HepG2 (cell line): ENCODE measurements around the gene CSTPP1. TPM values are rescaled to one million over a fixed set of nuclear protein-coding genes. Genes with fewer than 3 reads are reported as not detected.
A peak's percentile ranks its signal among the peaks of the same experiment; 100 is the strongest.

Source experiments
- ATAC-seq: fragments of 200-7000 bp; cut with Tn5 transposase; 3 replicates; pipeline ENCODE4 v1.9.1; 2020; ENCODE audit warnings: mild to moderate bottlenecking, moderate library complexity
- BruUV-seq: library from RNA; stranded (reverse); fragments of 400-500 nt; replicated peaks from 2 replicates; lab custom pipeline; 2021; lab: Mats Ljungman, UMichigan
- CTCF ChIA-PET: fragments of 300-600 bp; formaldehyde crosslinking; extraction: SDS; loops from one replicate; lab custom pipeline; 2021; ENCODE audit warnings: low total read pairs, inconsistent platforms, low intra/inter-chr PET ratio; lab: Yijun Ruan, JAX
- POLR2A ChIA-PET: fragments of 350-600 bp; sonication (Branson Sonifier 250); formaldehyde crosslinking; loops from one replicate; lab custom pipeline; 2020; ENCODE audit warnings: antibody characterized with exemption, inconsistent platforms; lab: Yijun Ruan, JAX
- DNase-seq: peaks from one replicate; pipeline ENCODE4 v3.0.0-alpha.2; 2015; ENCODE audit warnings: low spot score
- FAIRE-seq: peaks from 3 replicates; lab custom pipeline; 2011; peaks lifted over from hg19 to GRCh38; lab: Jason Lieb, UNC
- H2AFZ ChIP-seq: one replicate; pipeline ENCODE4 v1.6.1; 2011; ENCODE audit warnings: low read length, inconsistent platforms
- H3K27ac ChIP-seq: fragments of 300-600 bp; 3 replicates; pipeline ENCODE4 v1.8.0; 2011; ENCODE audit warnings: mixed run types, mild to moderate bottlenecking, mixed read lengths, low read length, inconsistent platforms; ENCODE audit not compliant: insufficient read depth; ENCODE audit errors: extremely low read length
- H3K27me3 ChIP-seq, 2 experiments: fragments of 200-600 bp in 1 of 2; 2 replicates in 1 of 2; 3 replicates in 1 of 2; pipeline versions ENCODE4 v1.6.0 to v1.8.0; 2011; ENCODE audit warnings: low read length in 2 of 2, mild to moderate bottlenecking in 2 of 2, moderate library complexity in 2 of 2, inconsistent platforms in 1 of 2; ENCODE audit not compliant: insufficient read depth in 2 of 2, control insufficient read depth in 1 of 2
- H3K36me3 ChIP-seq, 2 experiments: fragments of 200-600 bp in 1 of 2; replicated peaks in 1 of 2; 2 replicates in 1 of 2; 3 replicates in 1 of 2; pipeline versions ENCODE4 v1.5.1 to v1.8.0; 2011; ENCODE audit warnings: low read length in 2 of 2, inconsistent platforms in 1 of 2; ENCODE audit not compliant: insufficient read depth in 2 of 2, control insufficient read depth in 1 of 2
- H3K4me1 ChIP-seq: 2 replicates; pipeline ENCODE4 v1.5.1; 2012; ENCODE audit warnings: low read length, inconsistent platforms; ENCODE audit not compliant: insufficient read depth
- H3K4me2 ChIP-seq: 2 replicates; pipeline ENCODE4 v1.6.0; 2011; ENCODE audit warnings: low read depth, low read length, inconsistent platforms
- H3K4me3 ChIP-seq, 3 experiments: fragments of 200-600 bp in 1 of 3; sonication (generic), shearing (Covaris generic) in 1 of 3; replicated peaks in 1 of 3; 2 replicates each; pipeline ENCODE4 v1.5.1; 2011 to 2016; ENCODE audit warnings: low read length in 3 of 3, inconsistent platforms in 2 of 3, low read depth in 2 of 3, mild to moderate bottlenecking in 2 of 3, control low read depth in 1 of 3, mixed read lengths in 1 of 3; ENCODE audit not compliant: insufficient read depth in 1 of 3
- H3K79me2 ChIP-seq: one replicate; pipeline ENCODE4 v1.6.1; 2011; ENCODE audit warnings: low read length, inconsistent platforms; ENCODE audit not compliant: insufficient read depth
- H3K9ac ChIP-seq: 2 replicates; pipeline ENCODE4 v1.6.0; 2011; ENCODE audit warnings: mild to moderate bottlenecking, low read depth, low read length, inconsistent platforms; ENCODE audit not compliant: insufficient read depth
- H3K9me3 ChIP-seq: 2 replicates; pipeline ENCODE4 v1.5.1; 2012; ENCODE audit warnings: mild to moderate bottlenecking, low read length
- H4K20me1 ChIP-seq: 2 replicates; pipeline ENCODE4 v1.6.0; 2011; ENCODE audit warnings: inconsistent platforms, mild to moderate bottlenecking, low read length, moderate library complexity; ENCODE audit not compliant: insufficient read depth
- AFF4 ChIP-seq: sonication (generic); formaldehyde crosslinking; IDR thresholded peaks from 2 replicates; pipeline ENCODE4 v1.4.0; 2020; ENCODE audit warnings: missing genetic modification reagents
- HES4 ChIP-seq: sonication (generic); formaldehyde crosslinking; IDR thresholded peaks from 2 replicates; pipeline ENCODE4 v1.9.0; 2021; ENCODE audit warnings: mild to moderate bottlenecking, missing genetic modification reagents, borderline replicate concordance
- IRF2 ChIP-seq: IDR thresholded peaks from 2 replicates; pipeline ENCODE4 v1.6.1; 2018; ENCODE audit warnings: missing genetic modification reagents, missing compliant biosample characterization
- KDM2A ChIP-seq: sonication (generic); formaldehyde crosslinking; IDR thresholded peaks from 2 replicates; pipeline ENCODE4 v1.4.0; 2020; ENCODE audit warnings: low read depth, missing genetic modification reagents, borderline replicate concordance
- MIXL1 ChIP-seq: IDR thresholded peaks from 2 replicates; pipeline ENCODE4 v1.6.1; 2016
- NAIF1 ChIP-seq: sonication (generic); formaldehyde crosslinking; IDR thresholded peaks from 2 replicates; pipeline ENCODE4 v1.5.0; 2020; ENCODE audit warnings: mild to moderate bottlenecking, missing genetic modification reagents, borderline replicate concordance
- STAT6 ChIP-seq: sonication (generic); formaldehyde crosslinking; IDR thresholded peaks from 2 replicates; pipeline ENCODE4 v1.4.0; 2020; ENCODE audit warnings: missing genetic modification reagents, mild to moderate bottlenecking, borderline replicate concordance
- TBP ChIP-seq: sonication (generic); formaldehyde crosslinking; IDR thresholded peaks from 2 replicates; pipeline ENCODE4 v1.5.0; 2020; ENCODE audit warnings: missing genetic modification reagents
- UBTF ChIP-seq: sonication (generic); formaldehyde crosslinking; IDR thresholded peaks from 2 replicates; pipeline ENCODE4 v1.4.0; 2020; ENCODE audit warnings: mild to moderate bottlenecking, missing genetic modification reagents
- ZNF121 ChIP-seq: sonication (generic); formaldehyde crosslinking; IDR thresholded peaks from 2 replicates; pipeline ENCODE4 v1.5.0; 2020; ENCODE audit warnings: mild to moderate bottlenecking, missing genetic modification reagents
- ZNF766 ChIP-seq: sonication (generic); formaldehyde crosslinking; IDR thresholded peaks from 2 replicates; pipeline ENCODE4 v1.5.0; 2020; ENCODE audit warnings: missing genetic modification reagents, borderline replicate concordance
- WGBS: methylation state at CpG from one replicate; pipeline ENCODE4 v1.1.6; 2017; ENCODE audit warnings: low lambda C conversion rate; 5-methylcytosine and 5-hydroxymethylcytosine counted together
- in situ Hi-C: cut with HindIII; loops from 2 replicates; pipeline ENCODE4 v1.10.0; 2017; ENCODE audit warnings: low pct_unique_long_range_greater_than_20kb; ENCODE audit not compliant: extremely low pct_ligation_motif_present
- intact Hi-C: fragments of 100-400 bp; cut with micrococcal nuclease; formaldehyde crosslinking; loops from one replicate; pipeline ENCODE4 v1.10.0; 2022; ENCODE audit not compliant: unreplicated experiment
- polyA plus RNA-seq, 8 experiments: library from polyadenylated mRNA; depleted of rRNA in 3 of 8; stranded (reverse) in 7 of 8; unstranded in 1 of 8; fragments of >200 nt; fragmentation: Illumina TruSeq in 4 of 8; extraction: Trizol in 4 of 8; gene quantifications; 2 replicates each; pipeline versions ENCODE4 v1.2.1 to v1.2.3, GENCODE V29; 2011 to 2016; ENCODE audit warnings: low read depth in 4 of 8, missing spikeins in 1 of 8, mixed read lengths in 1 of 8; ENCODE audit not compliant: insufficient read depth in 1 of 8
- total RNA-seq, 5 experiments: library from RNA; depleted of rRNA; stranded (reverse); fragments of >200 nt; fragmentation: Illumina TruSeq; extraction: Trizol; gene quantifications; 2 replicates each; pipeline ENCODE4 v1.2.3, GENCODE V29; 2016; ENCODE audit warnings: low read depth in 1 of 5

Gene CSTPP1
- total and polyA plus RNA-seq, 2 of the 13 experiments (the other 11 are each of a cell fraction or from before 2014, with no cell fraction given) = 12.3 to 14.6 TPM

- peaks cover 2 to 5% of the 10 kb centered on the region in 2 experiments; a peak in 1 of 5 replicates for H3K27me3 ChIP-seq
- H3K9ac ChIP-seq = peak overlapping the region; percentile 74
- H3K79me2 ChIP-seq = peaks cover 23% of the 10 kb centered on the region
- 29% methylated on average over 24 of the region's 24 CpGs for WGBS
- H3K9me3 ChIP-seq = no peaks in the 10 kb centered on the region
- TSS peak; percentile 53 for BruUV-seq
- ChIA-PET POLR2A (interaction anchor here (0.6 to 1.6 kb wide), 13 partner anchors 12 to 423 kb away, joined by 3 to 8 read pairs (median 3); partner anchors contain the start of genes CKAP5 and CSTPP1), CTCF (no interaction called here)
- in situ Hi-C loops (loop anchor here (5.0 kb wide), 1 partner anchor 236 kb away; no protein-coding TSS in a partner anchor), intact Hi-C loops (loop anchor here (1.0 to 2.0 kb wide), 2 partner anchors 28 to 237 kb away; no protein-coding TSS in a partner anchor)
- peak overlapping the region; percentile 90 for H3K4me2 ChIP-seq
- peak overlapping the region; percentile 71 for H3K27ac ChIP-seq
- no peak for FAIRE-seq
- peaks cover 35% of the 10 kb centered on the region for H3K4me1 ChIP-seq
- DNase-seq = peak; percentile 55
- ATAC-seq = peak; percentile 76
- H2AFZ ChIP-seq = peak overlapping the region; percentile 59
- H3K4me3 ChIP-seq = peak overlapping the region; percentile 68 to 91 (median 75)
- H3K36me3 ChIP-seq = no peaks in the 10 kb centered on the region
- H4K20me1 ChIP-seq = no peaks in the 10 kb centered on the region
- no peak for TF ChIP-seq AFF4 (CRISPR knock-in tag)
- TF ChIP-seq ZNF766 (CRISPR knock-in tag) = no peak
- TF ChIP-seq TBP = no peak
- no peak for TF ChIP-seq UBTF
- no peak for TF ChIP-seq MIXL1 (CRISPR knock-in tag)
- no peak for TF ChIP-seq HES4
- no peak for TF ChIP-seq IRF2 (CRISPR knock-in tag)
- TF ChIP-seq NAIF1 = no peak
- 0 out of 2 replicates have a peak, but pooled peaks have one; percentile 17 for TF ChIP-seq ZNF121 (CRISPR knock-in tag)
- no peak for TF ChIP-seq STAT6 (CRISPR knock-in tag)
- peak; percentile 40; the same call in 1 of the 2 replicates for TF ChIP-seq KDM2A (CRISPR knock-in tag)
These were observed 20.1 kb upstream of the CSTPP1 start for GRCh38 chr11:46916286-46917108.
